Cardiac muscle cell (in vitro differentiated cells and primary cell): ENCODE measurements around the gene GNB3. TPM values are rescaled to one million over a fixed set of nuclear protein-coding genes. Genes with fewer than 3 reads are reported as not detected.
A peak's percentile ranks its signal among the peaks of the same experiment; 100 is the strongest.

Source experiments
- DNase-seq, 2 donors: peaks; one replicate each; pipeline versions ENCODE4 v3.0.0 to v3.0.0-alpha.2; 2010 to 2017; ENCODE audit warnings: low read depth in 1 of 2, low spot score in 1 of 2
- H3K27ac ChIP-seq: fragments of 200-600 bp; sonication (generic); 2 replicates; pipeline ENCODE4 v1.5.1; 2016
- H3K27me3 ChIP-seq: fragments of 200-600 bp; sonication (generic); 2 replicates; pipeline ENCODE4 v1.6.0; 2016; ENCODE audit warnings: control low read depth
- H3K36me3 ChIP-seq: fragments of 200-600 bp; sonication (generic); 2 replicates; pipeline ENCODE4 v1.5.1; 2016; ENCODE audit warnings: control low read depth
- H3K4me1 ChIP-seq: fragments of 200-600 bp; sonication (generic); 2 replicates; pipeline ENCODE4 v1.8.1; 2017; ENCODE audit warnings: low read depth, mild to moderate bottlenecking, mixed run types
- H3K4me3 ChIP-seq: fragments of 200-600 bp; sonication (generic); 2 replicates; pipeline ENCODE4 v1.5.1; 2016; ENCODE audit warnings: mild to moderate bottlenecking
- H3K9me3 ChIP-seq: fragments of 200-600 bp; sonication (generic); 2 replicates; pipeline ENCODE4 v1.5.1; 2017; ENCODE audit warnings: low read depth, mild to moderate bottlenecking, control low read depth
- polyA plus RNA-seq: library from polyadenylated mRNA; unstranded; fragments of >200 nt; fragmentation: Nextera tagmentation; extraction: Ambion mirVana; gene quantifications from 2 replicates; pipeline ENCODE4 v1.2.1, GENCODE V29; 2016
- total RNA-seq: library from RNA; depleted of rRNA; stranded (reverse); fragments of >200 nt; gene quantifications from 2 replicates; pipeline ENCODE4 v1.2.3, GENCODE V29; 2016
- TF ChIP-seq, protein P1 (sequence below): IDR thresholded peaks from 2 replicates; pipeline ENCODE4 v1.5.1; 2012; ENCODE audit warnings: low read depth, mild to moderate bottlenecking, low read length

The GNB3 gene
- total and polyA plus RNA-seq, 2 experiments from 2014 or later: 1.7 to 5.2 TPM

DNA sequence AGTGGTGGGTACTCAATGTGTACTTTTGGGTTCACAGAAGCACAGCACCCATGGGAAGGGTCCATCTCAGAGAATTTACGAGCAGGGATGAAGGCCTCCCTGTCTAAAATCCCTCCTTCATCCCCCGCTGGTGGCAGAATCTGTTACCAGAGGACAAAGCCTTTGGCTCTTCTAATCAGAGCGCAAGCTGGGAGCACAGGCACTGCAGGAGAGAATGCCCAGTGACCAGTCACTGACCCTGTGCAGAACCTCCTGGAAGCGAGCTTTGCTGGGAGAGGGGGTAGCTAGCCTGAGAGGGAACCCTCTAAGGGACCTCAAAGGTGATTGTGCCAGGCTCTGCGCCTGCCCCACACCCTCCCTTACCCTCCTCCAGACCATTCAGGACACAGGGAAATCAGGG is 20.6 kb upstream of the GNB3 start:
- Histone ChIP-seq H3K4me1 (peaks cover 27% of the 10 kb centered on the region), H3K9me3 (no peaks in the 10 kb centered on the region), H3K36me3 (no peaks in the 10 kb centered on the region), H3K27ac (peak overlapping the region; percentile 70), H3K27me3 (no peaks in the 10 kb centered on the region), H3K4me3 (no peak overlapping the region)
- TF ChIP-seq, protein P1, sequence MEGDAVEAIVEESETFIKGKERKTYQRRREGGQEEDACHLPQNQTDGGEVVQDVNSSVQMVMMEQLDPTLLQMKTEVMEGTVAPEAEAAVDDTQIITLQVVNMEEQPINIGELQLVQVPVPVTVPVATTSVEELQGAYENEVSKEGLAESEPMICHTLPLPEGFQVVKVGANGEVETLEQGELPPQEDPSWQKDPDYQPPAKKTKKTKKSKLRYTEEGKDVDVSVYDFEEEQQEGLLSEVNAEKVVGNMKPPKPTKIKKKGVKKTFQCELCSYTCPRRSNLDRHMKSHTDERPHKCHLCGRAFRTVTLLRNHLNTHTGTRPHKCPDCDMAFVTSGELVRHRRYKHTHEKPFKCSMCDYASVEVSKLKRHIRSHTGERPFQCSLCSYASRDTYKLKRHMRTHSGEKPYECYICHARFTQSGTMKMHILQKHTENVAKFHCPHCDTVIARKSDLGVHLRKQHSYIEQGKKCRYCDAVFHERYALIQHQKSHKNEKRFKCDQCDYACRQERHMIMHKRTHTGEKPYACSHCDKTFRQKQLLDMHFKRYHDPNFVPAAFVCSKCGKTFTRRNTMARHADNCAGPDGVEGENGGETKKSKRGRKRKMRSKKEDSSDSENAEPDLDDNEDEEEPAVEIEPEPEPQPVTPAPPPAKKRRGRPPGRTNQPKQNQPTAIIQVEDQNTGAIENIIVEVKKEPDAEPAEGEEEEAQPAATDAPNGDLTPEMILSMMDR: no peak
- DNase-seq: no peak

DNA sequence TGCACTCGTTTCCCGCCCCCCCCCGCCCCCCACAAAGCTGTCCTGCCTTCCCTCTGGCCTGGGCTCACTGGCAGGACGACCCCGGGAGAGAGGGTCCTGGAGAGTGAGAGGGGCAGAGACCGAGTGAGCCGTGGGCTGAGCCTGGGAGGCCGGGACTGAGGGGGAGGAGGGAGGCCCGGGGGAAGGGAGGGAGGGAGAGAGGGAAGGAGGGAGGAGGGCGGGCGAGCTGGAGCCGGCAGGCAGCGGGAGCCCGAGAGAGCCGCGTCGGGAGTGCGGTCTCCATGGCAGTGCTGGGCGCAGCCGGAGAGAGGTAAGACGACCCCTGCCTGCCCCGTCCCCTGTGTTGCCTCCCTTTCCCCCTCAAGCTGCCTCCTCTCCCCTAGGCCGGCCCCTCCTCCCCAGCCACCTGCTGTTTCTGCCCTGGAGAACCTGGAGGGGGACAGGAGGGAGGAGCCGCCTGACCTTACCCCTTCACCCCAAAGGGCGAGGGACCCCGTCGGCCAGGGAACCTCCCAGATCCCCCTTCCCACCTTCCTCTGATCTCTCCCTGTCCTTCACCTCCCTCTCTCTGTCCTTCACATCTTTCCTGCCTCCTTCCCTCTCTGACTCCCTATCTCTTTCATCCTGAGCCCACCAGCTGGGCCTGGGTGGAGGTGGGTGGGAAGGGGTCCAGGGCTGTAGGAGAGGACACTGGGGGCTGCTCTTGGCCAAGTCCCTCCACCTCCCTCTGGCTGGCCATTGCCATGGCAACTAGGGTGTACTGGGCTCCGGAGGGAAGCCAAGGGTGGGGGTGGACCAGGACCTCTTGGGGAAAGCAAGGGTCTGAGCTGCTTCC is 18.9 kb upstream of the GNB3 start, which contains the start of gene GPR162:
Gene GPR162, plus strand, starts transcription at position 231 of the 835 bp plus-strand sequence. CDS start 2,078 bp downstream, outside the sequence.
- Histone ChIP-seq H3K27me3 (no peaks in the 10 kb centered on the region), H3K4me1 (peaks cover 27% of the 10 kb centered on the region), H3K36me3 (no peaks in the 10 kb centered on the region), H3K27ac (peak within 1 kb of the TSS; percentile 70), H3K4me3 (peak within 1 kb of the TSS; percentile 47), H3K9me3 (no peaks in the 10 kb centered on the region)
- TF ChIP-seq, protein P1: no peak
- DNase-seq: peak; percentile 75 to 86

DNA sequence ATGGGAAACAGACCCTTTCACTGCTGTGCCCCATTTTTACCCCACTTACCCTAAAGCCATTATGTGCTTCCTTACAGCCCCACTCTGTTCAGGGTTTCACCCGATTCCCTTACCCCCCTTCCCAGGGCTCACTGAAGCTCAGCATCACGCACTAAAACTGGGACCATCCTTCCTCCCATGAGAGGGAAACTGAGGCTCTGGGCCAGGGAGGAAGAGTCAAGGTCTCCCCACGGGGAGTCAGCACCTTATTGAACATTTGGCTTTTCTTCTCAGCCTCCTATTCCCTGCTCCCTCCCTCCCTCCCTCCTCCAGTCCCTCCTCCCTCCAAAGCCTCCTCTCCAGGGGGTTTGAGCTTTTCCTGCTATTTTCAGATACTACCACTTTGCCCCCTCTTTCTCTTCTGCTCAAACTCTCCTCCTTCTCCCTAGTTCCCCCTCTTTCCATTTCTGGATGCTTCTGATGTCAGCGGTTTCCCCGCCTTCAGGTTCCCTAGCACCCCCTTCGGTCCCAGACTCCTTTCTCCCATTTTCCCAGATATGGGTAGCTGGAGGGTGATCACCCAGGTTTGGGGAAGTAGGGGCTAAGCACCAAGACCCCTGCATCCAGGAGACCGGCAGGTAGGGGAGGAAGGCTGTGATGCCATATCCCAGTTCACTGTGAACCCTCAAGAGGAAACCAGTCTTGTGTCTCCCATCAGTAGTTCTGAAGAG is 18.1 kb upstream of the GNB3 start:
- DNase-seq: no peak
- TF ChIP-seq, protein P1: no peak
- no peaks in the 10 kb centered on the region for H3K9me3 ChIP-seq
- H3K27ac ChIP-seq: no peak overlapping the region
- H3K36me3 ChIP-seq: no peaks in the 10 kb centered on the region
- no peaks in the 10 kb centered on the region for H3K27me3 ChIP-seq
- H3K4me1 ChIP-seq: peaks cover 32% of the 10 kb centered on the region
- H3K4me3 ChIP-seq: peak overlapping the region; percentile 47

DNA sequence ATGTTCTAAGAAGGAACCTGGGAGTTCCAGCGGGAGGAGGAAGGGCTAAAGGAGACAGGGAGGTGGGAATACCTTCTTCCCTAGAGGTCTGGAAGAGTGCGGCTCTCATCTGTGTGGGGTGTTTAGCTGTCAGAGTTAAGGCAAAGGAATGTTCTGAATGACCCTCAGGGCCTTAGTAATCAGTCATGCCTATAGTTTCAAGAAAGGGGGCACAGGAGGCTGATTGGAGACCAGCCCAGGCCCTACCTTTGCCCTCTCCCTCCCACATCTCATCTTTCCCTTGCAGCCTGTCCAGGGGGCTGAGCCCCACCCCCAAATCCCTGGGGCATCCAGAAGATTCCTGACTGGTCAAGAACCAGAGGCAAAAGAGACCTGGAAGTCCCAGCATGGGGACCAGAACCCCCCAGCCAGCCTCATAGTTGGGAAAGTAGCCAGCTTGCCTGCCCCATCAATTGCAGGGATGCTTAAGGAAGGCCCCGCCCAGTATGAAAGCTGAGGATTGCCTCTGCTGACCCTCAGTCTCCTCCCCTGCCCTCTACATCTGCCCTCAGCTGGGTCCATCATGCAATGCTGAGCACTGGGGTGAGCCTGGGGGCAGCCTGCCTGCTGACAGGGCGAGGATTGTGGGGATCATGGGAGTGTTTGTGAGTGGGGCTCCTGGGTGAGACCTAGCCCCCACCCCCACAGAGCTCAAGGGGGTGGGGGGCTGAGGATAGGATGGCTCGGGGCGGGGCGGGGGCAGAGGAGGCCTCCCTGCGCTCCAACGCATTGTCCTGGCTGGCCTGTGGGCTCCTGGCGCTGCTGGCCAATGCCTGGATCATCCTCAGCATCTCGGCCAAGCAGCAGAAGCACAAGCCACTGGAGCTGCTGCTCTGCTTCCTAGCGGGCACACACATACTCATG is 17.3 kb upstream of the GNB3 start:
- no peak overlapping the region for H3K27ac ChIP-seq
- no peaks in the 10 kb centered on the region for H3K36me3 ChIP-seq
- no peaks in the 10 kb centered on the region for H3K9me3 ChIP-seq
- no peaks in the 10 kb centered on the region for H3K27me3 ChIP-seq
- TF ChIP-seq, protein P1: no peak
- no peak overlapping the region for H3K4me3 ChIP-seq
- H3K4me1 ChIP-seq: peaks cover 29% of the 10 kb centered on the region
- no peak for DNase-seq
